OCI-LY7 (cell line): ENCODE measurements around the gene TMEM14A. TPM values are rescaled to one million over a fixed set of nuclear protein-coding genes. Genes with fewer than 3 reads are reported as not detected.

Source experiments
- BruUV-seq: library from RNA; stranded (reverse); fragments of 400-500 nt; replicated peaks from 2 replicates; lab custom pipeline; 2021; lab: Mats Ljungman, UMichigan
- CTCF ChIA-PET: fragments of 300-600 bp; sonication (Branson Sonifier 250); formaldehyde crosslinking; loops from one replicate; lab custom pipeline; 2022; ENCODE audit warnings: antibody characterized with exemption; ENCODE audit not compliant: unreplicated experiment; lab: Charles Lee
- POLR2A ChIA-PET: fragments of 300-600 bp; sonication (Branson Sonifier 250); formaldehyde crosslinking; loops from one replicate; lab custom pipeline; 2022; ENCODE audit warnings: antibody characterized with exemption; lab: Charles Lee
- DNase-seq: peaks from one replicate; pipeline ENCODE4 v3.0.0-alpha.2; 2015; ENCODE audit warnings: low spot score
- H2AFZ ChIP-seq: fragments of 200-600 bp; sonication (generic), shearing (Covaris generic); 2 replicates; pipeline ENCODE4 v1.6.1; 2014; ENCODE audit warnings: mild to moderate bottlenecking, antibody characterized with exemption, low read length, moderate library complexity
- H3K27ac ChIP-seq: fragments of 200-600 bp; sonication (generic); 2 replicates; pipeline ENCODE4 v1.5.1; 2014; ENCODE audit warnings: mixed run types, low read depth, mild to moderate bottlenecking, moderate library complexity, low read length, inconsistent platforms; ENCODE audit not compliant: poor library complexity, severe bottlenecking
- H3K36me3 ChIP-seq: fragments of 200-600 bp; sonication (generic); 2 replicates; pipeline ENCODE4 v1.6.1; 2014; ENCODE audit warnings: mild to moderate bottlenecking, antibody characterized with exemption, low read length, moderate library complexity, mixed read lengths; ENCODE audit not compliant: insufficient read depth
- H3K4me1 ChIP-seq: fragments of 200-600 bp; sonication (generic); 2 replicates; pipeline ENCODE4 v1.5.1; 2014; ENCODE audit warnings: mild to moderate bottlenecking, low read length; ENCODE audit not compliant: insufficient read depth, poor library complexity, severe bottlenecking
- H3K4me2 ChIP-seq: fragments of 200-600 bp; sonication (generic); 2 replicates; pipeline ENCODE4 v1.6.1; 2014; ENCODE audit warnings: mild to moderate bottlenecking, low read length
- H3K4me3 ChIP-seq: fragments of 200-600 bp; sonication (generic); 2 replicates; pipeline ENCODE4 v1.5.1; 2014; ENCODE audit warnings: mild to moderate bottlenecking, low read depth, low read length; ENCODE audit not compliant: poor library complexity, severe bottlenecking
- H3K79me2 ChIP-seq: fragments of 200-600 bp; sonication (generic); 2 replicates; pipeline ENCODE4 v1.6.1; 2016; ENCODE audit warnings: low read depth, mild to moderate bottlenecking, low read length, moderate library complexity, mixed read lengths; ENCODE audit not compliant: insufficient read depth
- H3K9me2 ChIP-seq: fragments of 200-600 bp; sonication (generic); 2 replicates; pipeline ENCODE4 v1.6.1; 2016; ENCODE audit warnings: mild to moderate bottlenecking, low read length, mixed read lengths; ENCODE audit not compliant: insufficient read depth
- H3K9me3 ChIP-seq: fragments of 200-600 bp; sonication (generic); 2 replicates; pipeline ENCODE4 v1.6.1; 2014; ENCODE audit warnings: mild to moderate bottlenecking, mixed run types, low read length, mixed read lengths
- H4K20me1 ChIP-seq: fragments of 200-600 bp; sonication (generic); 2 replicates; pipeline ENCODE4 v1.6.1; 2014; ENCODE audit warnings: mild to moderate bottlenecking, antibody characterized with exemption, low read length, moderate library complexity, mixed read lengths; ENCODE audit not compliant: insufficient read depth
- EZH2phosphoT487 ChIP-seq: fragments of 200-600 bp; sonication (generic); IDR thresholded peaks from 2 replicates; pipeline ENCODE4 v1.6.1; 2018; ENCODE audit warnings: low read depth, borderline replicate concordance, mild to moderate bottlenecking, mixed run types, antibody characterized with exemption, low read length, moderate library complexity, mixed read lengths
- intact Hi-C: fragments of 100-400 bp; cut with micrococcal nuclease; formaldehyde crosslinking; loops from one replicate; pipeline ENCODE4 v1.10.0; 2022; ENCODE audit not compliant: unreplicated experiment
- total RNA-seq, 2 experiments: library from RNA; depleted of rRNA in 1 of 2; stranded (reverse); fragments of >200 nt in 1 of 2; shearing (Covaris generic) in 1 of 2; gene quantifications; 2 replicates each; pipeline ENCODE4 v1.2.3, GENCODE V29; 2014 to 2022
- TF ChIP-seq, protein P1 (sequence below): fragments of 200-600 bp; sonication (generic); conservative IDR thresholded peaks from 2 replicates; pipeline ENCODE4 v1.5.1; 2014; ENCODE audit warnings: mild to moderate bottlenecking, antibody characterized with exemption, low read length, moderate library complexity, mixed read lengths

TMEM14A gene
- total RNA-seq, 2 experiments from 2014 or later, result 17.8 to 32.7 TPM

DNA sequence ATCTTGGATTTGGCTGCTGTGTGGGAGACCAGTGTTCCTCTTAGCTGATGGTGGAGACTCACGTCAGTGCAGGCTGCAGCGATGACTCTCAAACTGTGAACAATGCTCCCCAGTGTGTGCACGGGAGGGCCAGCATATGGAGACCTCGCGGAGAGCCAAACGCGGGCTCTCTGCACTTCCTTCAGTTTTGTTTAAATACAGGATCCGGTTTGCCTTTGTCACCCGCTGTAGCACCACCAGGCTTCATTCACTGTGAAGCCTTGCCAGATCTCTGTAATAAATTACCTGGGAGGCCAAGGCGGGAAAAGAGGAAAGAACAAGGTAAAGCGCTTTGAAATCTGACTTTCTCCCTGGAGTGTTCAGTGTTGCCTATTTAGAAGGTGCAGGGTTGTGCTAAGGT is 30.7 kb upstream of the TMEM14A start:
- no peaks in the 10 kb centered on the region for H3K9me2 ChIP-seq
- no peak overlapping the region for H2AFZ ChIP-seq
- no peaks in the 10 kb centered on the region for H3K36me3 ChIP-seq
- H4K20me1 ChIP-seq, result no peaks in the 10 kb centered on the region
- intact Hi-C loops, result no loop called here
- H3K4me1 ChIP-seq, result no peaks in the 10 kb centered on the region
- H3K4me2 ChIP-seq, result no peak overlapping the region
- no TSS peak for BruUV-seq
- no peaks in the 10 kb centered on the region for H3K9me3 ChIP-seq
- ChIA-PET POLR2A (interaction anchor here (0.7 kb wide), 1 partner anchor 44 kb away, joined by 3 read pairs; no protein-coding TSS in a partner anchor), CTCF (no interaction called here)
- DNase-seq, result no peak
- H3K27ac ChIP-seq, result no peak overlapping the region
- H3K4me3 ChIP-seq, result no peak overlapping the region
- no peaks in the 10 kb centered on the region for H3K79me2 ChIP-seq
- TF ChIP-seq EZH2phosphoT487, result no peak

DNA sequence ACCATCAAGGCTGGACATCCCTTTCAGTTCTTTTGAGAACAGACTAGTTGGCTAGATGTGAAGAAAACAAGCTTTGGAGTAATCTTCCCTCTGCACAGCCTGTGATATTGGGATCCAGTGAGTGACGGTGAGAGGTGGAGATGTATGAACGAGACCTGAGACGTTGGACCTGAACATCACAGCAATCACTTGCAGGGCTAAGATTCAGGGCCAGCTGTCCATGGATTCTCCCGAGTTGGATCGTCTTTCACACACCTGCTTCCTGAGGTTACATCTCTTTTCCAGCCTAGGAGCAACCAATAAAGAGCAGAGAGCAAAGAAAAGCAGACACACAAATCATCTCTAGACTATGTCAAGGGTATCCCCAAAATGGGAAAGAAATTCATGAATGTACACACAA is 30.0 kb upstream of the TMEM14A start:
- H3K4me1 ChIP-seq, result no peaks in the 10 kb centered on the region
- H3K4me3 ChIP-seq, result no peak overlapping the region
- DNase-seq, result no peak
- no peaks in the 10 kb centered on the region for H4K20me1 ChIP-seq
- H3K79me2 ChIP-seq, result no peaks in the 10 kb centered on the region
- no peaks in the 10 kb centered on the region for H3K9me3 ChIP-seq
- H3K27ac ChIP-seq, result no peak overlapping the region
- no peak overlapping the region for H2AFZ ChIP-seq
- intact Hi-C loops, result no loop called here
- POLR2A ChIA-PET, result interaction anchor here (0.6 to 1.8 kb wide), 5 partner anchors 9 to 317 kb away, joined by 3 to 10 read pairs (median 4); no protein-coding TSS in a partner anchor
- no TSS peak for BruUV-seq
- CTCF ChIA-PET, result no interaction called here
- H3K4me2 ChIP-seq, result no peak overlapping the region
- TF ChIP-seq, protein P1, sequence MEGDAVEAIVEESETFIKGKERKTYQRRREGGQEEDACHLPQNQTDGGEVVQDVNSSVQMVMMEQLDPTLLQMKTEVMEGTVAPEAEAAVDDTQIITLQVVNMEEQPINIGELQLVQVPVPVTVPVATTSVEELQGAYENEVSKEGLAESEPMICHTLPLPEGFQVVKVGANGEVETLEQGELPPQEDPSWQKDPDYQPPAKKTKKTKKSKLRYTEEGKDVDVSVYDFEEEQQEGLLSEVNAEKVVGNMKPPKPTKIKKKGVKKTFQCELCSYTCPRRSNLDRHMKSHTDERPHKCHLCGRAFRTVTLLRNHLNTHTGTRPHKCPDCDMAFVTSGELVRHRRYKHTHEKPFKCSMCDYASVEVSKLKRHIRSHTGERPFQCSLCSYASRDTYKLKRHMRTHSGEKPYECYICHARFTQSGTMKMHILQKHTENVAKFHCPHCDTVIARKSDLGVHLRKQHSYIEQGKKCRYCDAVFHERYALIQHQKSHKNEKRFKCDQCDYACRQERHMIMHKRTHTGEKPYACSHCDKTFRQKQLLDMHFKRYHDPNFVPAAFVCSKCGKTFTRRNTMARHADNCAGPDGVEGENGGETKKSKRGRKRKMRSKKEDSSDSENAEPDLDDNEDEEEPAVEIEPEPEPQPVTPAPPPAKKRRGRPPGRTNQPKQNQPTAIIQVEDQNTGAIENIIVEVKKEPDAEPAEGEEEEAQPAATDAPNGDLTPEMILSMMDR, result no peak
- TF ChIP-seq EZH2phosphoT487, result no peak
- H3K36me3 ChIP-seq, result no peaks in the 10 kb centered on the region
- H3K9me2 ChIP-seq, result no peaks in the 10 kb centered on the region

DNA sequence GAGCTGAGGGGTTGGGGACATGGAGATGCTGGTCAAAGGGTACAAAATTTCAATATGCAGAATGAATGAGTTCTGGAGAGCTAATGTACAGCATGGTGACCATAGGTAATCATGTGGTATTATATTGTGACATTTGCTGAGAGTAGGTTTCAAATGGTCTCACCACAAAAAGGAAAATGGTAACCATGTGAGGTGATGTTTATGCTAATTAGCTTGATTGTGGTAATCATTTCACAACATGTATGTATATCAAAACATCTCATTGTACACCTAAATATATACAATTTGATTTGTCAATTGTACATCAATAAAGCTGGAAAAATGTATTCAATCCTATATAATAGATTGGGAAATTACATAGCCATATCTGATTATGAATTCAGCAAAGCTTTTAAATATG is 29.5 kb upstream of the TMEM14A start:
- Histone ChIP-seq H3K9me2 (no peaks in the 10 kb centered on the region), H3K79me2 (no peaks in the 10 kb centered on the region), H3K4me2 (no peak overlapping the region), H3K36me3 (no peaks in the 10 kb centered on the region), H2AFZ (no peak overlapping the region), H4K20me1 (no peaks in the 10 kb centered on the region), H3K4me3 (no peak overlapping the region), H3K27ac (no peak overlapping the region), H3K4me1 (no peaks in the 10 kb centered on the region), H3K9me3 (no peaks in the 10 kb centered on the region)
- BruUV-seq, result no TSS peak
- ChIA-PET POLR2A (interaction anchor here (0.6 to 1.8 kb wide), 5 partner anchors 8 to 530 kb away, joined by 3 to 10 read pairs (median 4); no protein-coding TSS in a partner anchor), CTCF (no interaction called here)
- intact Hi-C loops, result no loop called here
- DNase-seq, result no peak
- TF ChIP-seq EZH2phosphoT487, result no peak
- TF ChIP-seq, protein P1, result no peak
